B cell (primary cell): ENCODE measurements around the gene CTPS1. TPM values are rescaled to one million over a fixed set of nuclear protein-coding genes. Genes with fewer than 3 reads are reported as not detected.

Experiments
- ATAC-seq: fragments of 200-7000 bp; cut with Tn5 transposase; one replicate; pipeline ENCODE4 v1.10.0; 2021; ENCODE audit warnings: low read depth, mild to moderate bottlenecking, moderate number of reproducible peaks, moderate library complexity
- CTCF ChIA-PET: fragments of 350-600 bp; sonication (Branson Sonifier 250); formaldehyde crosslinking; loops from one replicate; lab custom pipeline; 2021; ENCODE audit warnings: antibody characterized with exemption, inconsistent platforms; lab: Charles Lee
- POLR2A ChIA-PET: fragments of 350-600 bp; sonication (Branson Sonifier 250); formaldehyde crosslinking; loops from one replicate; lab custom pipeline; 2021; ENCODE audit warnings: antibody characterized with exemption; lab: Charles Lee
- DNase-seq: peaks from one replicate; pipeline ENCODE4 v3.0.0; 2013
- H2AFZ ChIP-seq: 2 replicates; pipeline ENCODE4 v1.6.1; 2012; ENCODE audit warnings: mild to moderate bottlenecking, low read depth, low read length; ENCODE audit not compliant: insufficient read depth, poor library complexity, severe bottlenecking
- H3K27ac ChIP-seq, 2 donors: 1 replicate in 1 of 2; 2 replicates in 1 of 2; pipeline ENCODE4 v1.5.1; 2012 to 2013; ENCODE audit warnings: low read length in 2 of 2, mild to moderate bottlenecking in 2 of 2, moderate library complexity in 1 of 2
- H3K27me3 ChIP-seq, 4 experiments: fragments of 200-600 bp in 1 of 4; sonication (generic) in 1 of 4; replicated peaks in 1 of 4; 1 replicate in 2 of 4; 2 replicates in 2 of 4; pipeline versions ENCODE4 v1.6.1 to v1.7.0; 2013 to 2016; ENCODE audit warnings: low read length in 3 of 4, mild to moderate bottlenecking in 2 of 4, mixed read lengths in 1 of 4, moderate library complexity in 1 of 4; ENCODE audit not compliant: insufficient read depth in 4 of 4, control insufficient read depth in 3 of 4; ENCODE audit errors: control extremely low read depth in 1 of 4
- H3K36me3 ChIP-seq, 2 experiments: replicated peaks in 1 of 2; 1 replicate in 1 of 2; 2 replicates in 1 of 2; pipeline versions ENCODE4 v1.6.1 to v1.7.1; 2013; ENCODE audit warnings: low read length in 1 of 2; ENCODE audit not compliant: insufficient read depth in 2 of 2, control insufficient read depth in 1 of 2; ENCODE audit errors: control extremely low read depth in 1 of 2, extremely low read depth in 1 of 2
- H3K4me1 ChIP-seq, 2 donors: fragments of 200-600 bp in 1 of 2; sonication (generic) in 1 of 2; 1 replicate in 1 of 2; 2 replicates in 1 of 2; pipeline versions ENCODE4 v1.5.1 to v1.6.1; 2013 to 2017; ENCODE audit warnings: low read length in 2 of 2; ENCODE audit not compliant: control insufficient read depth in 2 of 2, insufficient read depth in 2 of 2
- H3K4me2 ChIP-seq: replicated peaks from 2 replicates; pipeline ENCODE3; 2012; ENCODE audit warnings: mild to moderate bottlenecking, low read depth, low read length; ENCODE audit not compliant: poor library complexity, severe bottlenecking
- H3K4me3 ChIP-seq, 5 experiments: fragments of 200-600 bp in 1 of 5; sonication (generic) in 1 of 5; 1 replicate in 3 of 5; 2 replicates in 2 of 5; pipeline versions ENCODE4 v1.5.1 to v1.7.0; 2011 to 2016; ENCODE audit warnings: low read length in 4 of 5, mild to moderate bottlenecking in 4 of 5, low read depth in 2 of 5, control low read depth in 1 of 5, moderate library complexity in 1 of 5; ENCODE audit not compliant: insufficient read depth in 1 of 5; ENCODE audit errors: control extremely low read depth in 1 of 5, extremely low read depth in 1 of 5
- H3K79me2 ChIP-seq: fragments of 200-600 bp; sonication (generic); one replicate; pipeline ENCODE4 v1.6.0; 2016; ENCODE audit warnings: low read length; ENCODE audit not compliant: control insufficient read depth, insufficient read depth
- H3K9ac ChIP-seq: fragments of 200-600 bp; sonication (generic); 2 replicates; pipeline ENCODE4 v1.6.1; 2017; ENCODE audit warnings: mild to moderate bottlenecking, low read length, moderate library complexity
- H3K9me3 ChIP-seq, 3 donors: one replicate each; pipeline versions ENCODE4 v1.6.1 to v1.7.1; 2013; ENCODE audit warnings: low read length in 2 of 3; ENCODE audit not compliant: control insufficient read depth in 2 of 3, insufficient read depth in 1 of 3; ENCODE audit errors: control extremely low read depth in 1 of 3
- H4K20me1 ChIP-seq: 2 replicates; pipeline ENCODE4 v1.6.0; 2012; ENCODE audit warnings: mild to moderate bottlenecking, low read length; ENCODE audit not compliant: insufficient read depth, control insufficient read depth, poor library complexity, severe bottlenecking
- H3K27ac Mint-ChIP-seq: one replicate; pipeline ENCODE4 v1.8.0; 2021; ENCODE audit warnings: mixed read lengths
- H3K27me3 Mint-ChIP-seq: one replicate; pipeline ENCODE4 v1.8.0; 2021; ENCODE audit warnings: mixed read lengths
- H3K4me1 Mint-ChIP-seq: one replicate; pipeline ENCODE4 v1.8.0; 2021; ENCODE audit warnings: mixed read lengths
- H3K4me3 Mint-ChIP-seq: one replicate; pipeline ENCODE4 v1.8.0; 2021; ENCODE audit warnings: mixed read lengths
- H3K9me3 Mint-ChIP-seq: one replicate; pipeline ENCODE4 v1.8.0; 2022; ENCODE audit warnings: mixed read lengths; ENCODE audit not compliant: insufficient read depth
- CTCF ChIP-seq: fragments of 200-600 bp; IDR thresholded peaks from one replicate; pipeline ENCODE4 v1.8.0; 2022; ENCODE audit warnings: antibody characterized with exemption, mild to moderate bottlenecking
- EZH2 ChIP-seq: IDR thresholded peaks from 2 replicates; pipeline ENCODE4 v1.6.1; 2012; ENCODE audit warnings: borderline replicate concordance, low read depth, mild to moderate bottlenecking, moderate library complexity, low read length; ENCODE audit not compliant: insufficient read depth, poor library complexity, severe bottlenecking
- WGBS: methylation state at CpG from one replicate; pipeline ENCODE4 v1.1.5; 2013; ENCODE audit warnings: missing lambda C conversion rate; ENCODE audit not compliant: insufficient coverage; 5-methylcytosine and 5-hydroxymethylcytosine counted together
- intact Hi-C: fragments of 100-400 bp; cut with micrococcal nuclease; formaldehyde crosslinking; loops from one replicate; pipeline ENCODE4 v1.10.0; 2022
- polyA plus RNA-seq: library from polyadenylated mRNA; depleted of rRNA; stranded (reverse); fragments of >200 nt; gene quantifications from 2 replicates; pipeline ENCODE4 v1.2.3, GENCODE V29; 2012
- total RNA-seq, 2 donors: library from RNA; stranded (reverse); fragments of 120-200 nt in 1 of 2; gene quantifications; 1 replicate in 1 of 2; 2 replicates in 1 of 2; pipeline versions ENCODE4 v1.2.3 to v1.2.4, GENCODE V29; 2013 to 2022

The CTPS1 gene
- total and polyA plus RNA-seq, 2 donors (not counting 1 experiment from before 2014, with no cell fraction given): 9.2 to 17.9 TPM

GRCh38 chr1:40945491-40945973 lies 34.0 kb upstream of the CTPS1 start:
- ATAC-seq (no peak), DNase-seq (no peak)
- ChIA-PET POLR2A (no interaction called here), CTCF (no interaction called here)
- Mint-ChIP-seq H3K4me3 (no peak overlapping the region), H3K4me1 (no peaks in the 10 kb centered on the region), H3K9me3 (no peaks in the 10 kb centered on the region), H3K27ac (no peak overlapping the region), H3K27me3 (peaks cover 31% of the 10 kb centered on the region)
- Histone ChIP-seq H3K79me2 (no peaks in the 10 kb centered on the region), H3K9ac (no peak overlapping the region), H3K4me3 (no peak overlapping the region), H3K4me1 (peaks cover 0 to 3% of the 10 kb centered on the region in 2 donors), H3K27ac (no peak overlapping the region), H3K36me3 (no peaks in the 10 kb centered on the region), H3K9me3 (peaks cover 0 to 7% (median 0%) of the 10 kb centered on the region in 3 donors), H3K27me3 (peaks cover 0 to 5% (median 0%) of the 10 kb centered on the region in 4 experiments), H3K4me2 (no peak overlapping the region), H2AFZ (no peak overlapping the region), H4K20me1 (no peaks in the 10 kb centered on the region)
- no CpG with 5 or more reads among the region's 2 CpGs for WGBS
- intact Hi-C loops: no loop called here
- TF ChIP-seq EZH2: no peak
- no peak for TF ChIP-seq CTCF

GRCh38 chr1:40948741-40949443 lies 30.6 kb upstream of the CTPS1 start:
- TF ChIP-seq CTCF: peak; percentile 62
- TF ChIP-seq EZH2: no peak
- H2AFZ ChIP-seq: no peak overlapping the region
- H3K27ac ChIP-seq: no peak overlapping the region
- 32% methylated on average over 6 of the region's 9 CpGs for WGBS
- Mint-ChIP-seq H3K27ac (no peak overlapping the region), H3K4me1 (peaks cover 4% of the 10 kb centered on the region), H3K9me3 (no peaks in the 10 kb centered on the region), H3K27me3 (peaks cover 36% of the 10 kb centered on the region), H3K4me3 (no peak overlapping the region)
- H3K4me1 ChIP-seq: peaks cover 5 to 6% of the 10 kb centered on the region in 2 donors
- ChIA-PET CTCF (interaction anchor here (0.7 to 1.6 kb wide), 12 partner anchors 12 to 378 kb away, joined by 3 to 9 read pairs (median 3); partner anchors contain the start of gene CITED4), POLR2A (no interaction called here)
- H4K20me1 ChIP-seq: no peaks in the 10 kb centered on the region
- intact Hi-C loops: no loop called here
- peaks cover 0 to 18% (median 5%) of the 10 kb centered on the region in 4 experiments for H3K27me3 ChIP-seq
- H3K9ac ChIP-seq: no peak overlapping the region
- peaks cover 0 to 7% (median 0%) of the 10 kb centered on the region in 3 donors for H3K9me3 ChIP-seq
- H3K36me3 ChIP-seq: no peaks in the 10 kb centered on the region
- H3K4me2 ChIP-seq: no peak overlapping the region
- no peak overlapping the region for H3K4me3 ChIP-seq
- ATAC-seq (no peak), DNase-seq (peak; percentile 40)
- no peaks in the 10 kb centered on the region for H3K79me2 ChIP-seq
